Measurements from ENCODE around the gene AKAP10.
"Not testable (repeated sequence)": the region's sequence is repeated elsewhere in the genome, so short reads cannot be mapped to it uniquely, and the experiment has no call there.

The AKAP10 gene

GRCh38 chr17:19911033-19911432 lies 66.6 kb downstream of the AKAP10 start:
- DNase-seq: no peak

DNA sequence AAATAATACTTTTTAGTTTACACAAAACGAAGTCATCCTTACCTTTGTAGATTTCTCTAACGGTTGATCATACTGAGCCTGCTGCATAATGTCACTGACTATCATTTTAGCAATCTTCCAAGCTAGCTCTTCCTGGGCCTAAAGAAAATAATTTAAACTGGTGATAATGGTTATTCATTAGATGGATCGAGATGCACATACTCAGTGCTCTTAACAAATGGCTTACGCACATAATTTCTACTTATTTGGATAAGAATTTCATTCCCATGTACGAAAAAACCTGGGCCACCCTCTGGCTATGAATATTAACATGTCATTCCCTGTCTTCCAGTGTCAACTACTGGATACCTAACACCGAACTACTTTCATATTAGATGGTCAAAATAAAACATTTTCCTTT lies 68.5 kb downstream of the AKAP10 start:
- DNase-seq: no peak

DNA sequence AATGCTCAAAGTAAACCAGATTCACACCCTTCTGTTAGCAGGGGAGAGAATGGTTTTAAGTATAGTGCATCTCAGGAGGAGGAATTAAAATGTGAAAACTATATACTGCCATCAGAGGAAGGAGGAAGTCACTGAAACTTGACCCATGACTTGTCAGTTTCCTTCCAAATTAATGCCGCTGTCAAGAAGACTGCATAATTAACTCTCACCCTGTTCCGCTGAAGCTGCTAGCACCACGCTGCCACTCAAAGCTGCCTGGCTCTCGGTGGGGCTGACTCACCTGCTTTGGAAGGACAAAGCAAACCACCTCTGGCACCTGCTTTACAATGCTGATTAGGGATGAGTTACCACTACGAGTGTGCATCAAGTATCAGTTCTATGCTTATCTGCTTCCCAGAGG lies 72.1 kb downstream of the AKAP10 start:
- DNase-seq: no peak

DNA sequence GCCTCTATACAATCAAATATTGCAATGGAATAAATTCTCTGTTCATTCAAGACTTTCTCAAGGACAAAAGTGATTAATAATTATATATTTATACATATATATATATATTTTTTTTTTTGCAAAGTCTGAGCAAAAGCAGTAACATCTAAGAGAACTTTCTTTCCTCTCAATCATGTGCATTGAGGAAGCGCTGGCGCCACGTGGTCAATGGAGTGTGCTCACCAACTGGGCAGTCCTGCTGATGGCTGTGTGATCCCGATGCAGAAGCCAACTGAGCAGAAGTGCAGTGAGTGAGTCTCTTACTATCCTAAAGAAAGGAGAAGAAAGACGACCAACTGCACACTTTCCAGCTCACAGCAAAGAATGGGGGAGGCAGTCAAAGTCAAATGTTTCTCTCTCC lies 72.7 kb downstream of the AKAP10 start:
- no peak for DNase-seq

DNA sequence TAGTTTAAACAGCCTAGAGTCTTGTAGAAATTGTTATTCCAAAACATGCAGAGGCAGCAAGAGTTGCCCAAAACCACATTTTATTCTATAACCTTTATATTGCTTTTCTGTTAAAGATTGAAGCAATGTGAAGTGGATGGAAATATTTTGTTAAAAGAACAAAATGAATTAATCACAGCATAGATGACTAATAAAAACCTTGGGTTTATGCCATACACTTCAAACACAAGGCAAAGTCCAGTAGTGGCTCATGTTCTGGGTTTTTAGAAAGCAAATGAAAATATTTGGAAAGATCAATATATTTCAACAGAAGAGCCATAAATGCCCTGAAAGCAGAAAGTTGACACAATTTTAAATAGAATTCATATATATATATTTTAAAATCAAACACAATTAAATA lies 73.2 kb downstream of the AKAP10 start:
- DNase-seq: no peak

GRCh38 chr17:19900809-19901208 lies 76.8 kb downstream of the AKAP10 start:
- DNase-seq: no peak

- DNase-seq: no peak
These were observed 79.7 kb downstream of the AKAP10 start for GRCh38 chr17:19897903-19898302.

GRCh38 chr17:19897090-19897837 lies 80.4 kb downstream of the AKAP10 start:
- DNase-seq: peak; percentile 21

- DNase-seq: no peak
These were observed 80.9 kb downstream of the AKAP10 start for GRCh38 chr17:19896679-19897078.

GRCh38 chr17:19890554-19890953 lies 87.1 kb downstream of the AKAP10 start:
- DNase-seq: not testable (repeated sequence)

DNA sequence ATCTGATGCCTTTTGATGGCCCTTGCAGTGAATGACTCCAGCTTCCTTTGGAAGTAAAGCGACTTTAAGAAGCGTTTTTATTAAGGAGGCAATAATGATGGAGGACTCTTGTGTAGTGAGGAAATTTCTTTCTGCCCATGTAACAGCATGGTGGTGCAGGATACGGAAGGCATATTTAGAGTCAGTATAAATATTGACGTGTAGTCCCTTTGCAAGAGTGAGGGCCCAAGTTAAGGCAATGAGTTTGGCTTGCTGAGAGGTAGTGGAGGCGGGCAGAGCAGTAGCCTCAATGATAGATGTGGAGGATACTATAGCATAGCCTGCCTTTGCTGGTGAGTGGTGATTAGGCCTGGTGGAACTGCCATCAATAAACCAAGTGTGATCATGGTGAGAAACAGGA lies 87.6 kb downstream of the AKAP10 start:
- DNase-seq: not testable (repeated sequence)

DNA sequence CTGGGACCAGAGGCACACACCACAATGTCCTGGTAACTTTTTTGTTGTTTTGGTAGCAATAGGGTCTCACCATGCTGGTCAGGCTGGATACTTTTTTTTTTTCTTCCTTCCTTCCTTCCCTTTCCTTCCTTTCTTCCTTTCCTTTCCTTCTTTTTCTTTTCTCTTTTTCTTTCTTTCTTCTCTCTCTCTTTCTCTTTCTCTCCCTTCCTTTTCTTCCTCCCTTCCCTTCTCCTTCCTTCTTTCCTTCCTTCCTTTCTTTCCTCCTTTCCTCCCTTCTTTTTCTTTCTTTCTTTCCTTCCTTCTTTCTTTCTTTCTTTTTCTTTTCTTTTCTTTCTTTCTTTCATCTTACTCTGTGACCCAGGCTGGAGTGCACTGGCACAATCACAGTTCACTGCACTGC lies 91.5 kb downstream of the AKAP10 start:
- DNase-seq: no peak

GRCh38 chr17:19883537-19884215 lies 94.0 kb downstream of the AKAP10 start:
- no peak for DNase-seq

- no peak for DNase-seq
These were observed 97.2 kb downstream of the AKAP10 start for GRCh38 chr17:19880393-19880792.

DNA sequence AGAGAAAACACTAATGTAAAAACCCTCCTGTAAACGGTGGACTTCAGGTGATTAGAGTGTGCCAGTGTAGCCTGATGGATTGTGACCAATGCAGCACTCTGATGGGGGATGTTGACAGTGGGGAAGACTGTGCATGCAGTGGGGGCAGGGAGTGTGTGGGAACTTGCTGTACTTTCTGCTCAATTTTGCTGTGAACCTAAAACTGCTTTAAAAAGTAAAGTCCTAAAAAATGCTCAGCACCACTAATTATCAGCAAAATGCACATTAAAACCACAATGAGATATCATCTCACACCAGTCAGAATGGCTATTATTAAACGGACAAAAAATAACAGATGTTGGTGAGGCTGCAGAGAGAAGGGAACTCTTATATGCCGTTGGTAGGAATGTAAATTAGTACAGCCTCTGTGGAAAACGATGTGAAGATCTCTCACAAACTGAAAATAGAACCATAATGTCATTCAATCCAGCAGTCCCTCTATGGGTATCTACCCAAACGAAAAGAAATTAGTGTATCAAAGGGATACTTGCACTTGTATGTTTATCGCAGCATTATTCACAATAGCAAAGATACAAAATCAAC lies 100.2 kb downstream of the AKAP10 start:
- DNase-seq: no peak

- DNase-seq: peak; percentile 52
These were observed 101.0 kb downstream of the AKAP10 start for GRCh38 chr17:19876529-19877161.

DNA sequence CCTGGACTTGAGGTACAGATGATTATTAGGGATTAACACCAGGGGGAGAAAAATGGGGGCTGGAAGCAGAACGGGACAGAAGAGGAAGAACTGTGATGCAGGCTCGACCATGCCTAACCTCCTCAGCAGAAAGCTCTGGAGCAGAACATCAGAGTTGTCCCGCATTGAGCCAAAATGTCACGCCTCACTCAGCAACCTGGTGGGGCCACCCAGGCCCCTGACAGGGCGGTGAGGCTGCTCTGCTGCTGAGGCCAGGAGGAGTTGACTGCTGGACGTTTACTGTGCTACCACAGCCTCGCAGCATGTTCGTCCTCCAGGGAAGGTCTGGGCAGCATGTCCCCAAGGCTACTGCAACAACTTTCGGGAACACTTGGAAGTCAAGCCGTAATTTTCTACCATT lies 103.4 kb downstream of the AKAP10 start:
- no peak for DNase-seq

GRCh38 chr17:19873346-19873745 lies 104.3 kb downstream of the AKAP10 start:
- DNase-seq: no peak

GRCh38 chr17:19868079-19868395 lies 109.6 kb downstream of the AKAP10 start:
- DNase-seq: no peak

GRCh38 chr17:19867329-19868078 lies 110.1 kb downstream of the AKAP10 start, which contains the start of gene ULK2:
Gene ULK2 (minus strand): TSS chr17:19867936. CDS start chr17:19867417, 519 bp downstream.
- peak; percentile 76 for DNase-seq

DNA sequence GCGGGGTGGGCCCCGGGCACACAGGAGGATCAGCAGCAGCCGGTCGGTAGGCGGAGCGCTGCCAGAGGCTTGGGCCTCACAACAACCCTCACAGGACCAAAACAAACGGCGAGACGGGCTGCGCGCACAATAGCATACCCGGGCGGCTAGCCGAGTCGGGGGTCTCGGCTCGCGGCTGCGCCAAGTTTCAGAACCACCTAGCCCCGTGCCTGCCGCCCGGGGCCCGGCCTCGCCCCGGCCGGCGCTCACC lies 110.6 kb downstream of the AKAP10 start:
- peak; percentile 76 for DNase-seq

- no peak for DNase-seq
These were observed 112.6 kb downstream of the AKAP10 start for GRCh38 chr17:19865021-19865420.

DNA sequence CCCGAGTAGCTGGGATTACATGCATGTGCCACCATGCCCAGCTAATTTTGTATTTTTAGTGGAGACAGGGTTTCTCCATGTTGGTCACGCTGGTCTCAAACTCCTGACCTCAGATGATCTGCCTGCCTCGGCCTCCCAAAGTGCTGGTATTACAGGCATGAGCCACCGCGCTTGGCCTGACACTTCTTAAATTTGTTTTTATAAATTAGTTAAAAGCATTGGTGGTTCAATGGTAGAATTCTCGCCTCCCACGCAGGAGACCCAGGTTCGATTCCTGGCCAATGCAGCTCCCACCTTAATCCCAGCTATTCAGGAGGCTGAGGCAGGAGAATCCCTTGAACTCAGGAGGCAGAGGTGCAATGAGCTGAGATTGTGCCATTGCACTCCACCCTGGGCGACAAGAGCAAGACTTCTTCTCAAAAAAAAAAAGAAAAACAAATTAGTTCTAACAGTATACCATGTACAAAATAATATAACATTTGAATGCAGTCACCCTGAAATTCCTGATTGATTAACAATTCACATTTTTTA lies 116.9 kb downstream of the AKAP10 start:
- not testable (repeated sequence) for DNase-seq

Data from femur (tissue), 1 donor.